NCI-H1694 treated with DMSO at 0.1 percent for 48 hours (cell line): ENCODE results near the gene FCER1G.

Experiments
- DNase-seq: peaks from one replicate; lab custom pipeline; 2025; lab: John Stamatoyannopoulos, UW

Gene FCER1G

DNA sequence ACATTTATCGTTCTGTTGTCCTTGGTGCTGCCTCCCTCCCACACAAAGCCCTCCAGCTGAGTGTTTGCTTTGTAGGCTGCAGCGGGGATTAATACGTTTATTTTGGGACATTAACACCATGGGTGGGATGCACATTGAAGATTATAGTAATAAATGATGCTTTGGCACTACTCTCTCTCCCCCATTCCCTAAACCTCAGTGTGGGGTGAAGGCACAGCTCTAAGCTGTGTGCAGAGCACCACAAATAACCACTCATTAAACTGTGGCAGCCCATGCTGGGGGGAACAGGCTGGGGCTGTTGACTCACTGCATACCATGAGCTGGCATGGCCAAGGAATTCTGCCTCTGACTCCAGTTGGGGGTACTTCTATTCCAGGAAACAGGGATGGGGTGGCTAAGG, 51.1 kb downstream of the FCER1G start:
- no peak for DNase-seq

- DNase-seq: no peak
These were observed 51.7 kb downstream of the FCER1G start for GRCh38 chr1:161266836-161267235.

- DNase-seq: no peak
These were observed 52.2 kb downstream of the FCER1G start for GRCh38 chr1:161267321-161267720.
